GM12801 (cell line): ENCODE measurements around the gene PTPRH.

ENCODE experiments used
- TF ChIP-seq, protein P1 (sequence below): IDR thresholded peaks from one replicate; pipeline ENCODE4 v1.5.1; 2011; ENCODE audit warnings: control low read depth; ENCODE audit not compliant: insufficient read length; ENCODE audit errors: extremely low read depth

PTPRH gene

DNA sequence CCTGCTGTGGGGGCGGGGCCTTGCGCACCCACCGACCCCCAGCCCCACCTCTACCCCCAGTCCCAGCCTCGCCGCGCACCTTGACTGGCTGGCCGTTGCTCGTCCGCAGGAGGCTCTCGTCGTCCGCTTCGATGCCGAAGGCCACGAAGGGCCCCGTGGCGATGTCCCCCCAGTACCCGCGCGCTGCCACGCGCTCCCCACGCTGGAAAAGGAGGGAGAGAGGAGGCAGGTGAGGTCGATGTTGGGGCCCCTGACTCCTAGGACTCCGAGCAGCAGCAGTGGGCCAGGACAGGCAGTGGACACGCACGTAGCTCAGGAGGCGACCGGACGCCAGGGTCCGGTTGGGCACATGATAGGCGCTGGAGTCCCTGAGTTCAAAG, 48.3 kb downstream of the PTPRH start:
- TF ChIP-seq, protein P1, sequence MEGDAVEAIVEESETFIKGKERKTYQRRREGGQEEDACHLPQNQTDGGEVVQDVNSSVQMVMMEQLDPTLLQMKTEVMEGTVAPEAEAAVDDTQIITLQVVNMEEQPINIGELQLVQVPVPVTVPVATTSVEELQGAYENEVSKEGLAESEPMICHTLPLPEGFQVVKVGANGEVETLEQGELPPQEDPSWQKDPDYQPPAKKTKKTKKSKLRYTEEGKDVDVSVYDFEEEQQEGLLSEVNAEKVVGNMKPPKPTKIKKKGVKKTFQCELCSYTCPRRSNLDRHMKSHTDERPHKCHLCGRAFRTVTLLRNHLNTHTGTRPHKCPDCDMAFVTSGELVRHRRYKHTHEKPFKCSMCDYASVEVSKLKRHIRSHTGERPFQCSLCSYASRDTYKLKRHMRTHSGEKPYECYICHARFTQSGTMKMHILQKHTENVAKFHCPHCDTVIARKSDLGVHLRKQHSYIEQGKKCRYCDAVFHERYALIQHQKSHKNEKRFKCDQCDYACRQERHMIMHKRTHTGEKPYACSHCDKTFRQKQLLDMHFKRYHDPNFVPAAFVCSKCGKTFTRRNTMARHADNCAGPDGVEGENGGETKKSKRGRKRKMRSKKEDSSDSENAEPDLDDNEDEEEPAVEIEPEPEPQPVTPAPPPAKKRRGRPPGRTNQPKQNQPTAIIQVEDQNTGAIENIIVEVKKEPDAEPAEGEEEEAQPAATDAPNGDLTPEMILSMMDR: no peak

GRCh38 chr19:55160128-55160985, 48.9 kb downstream of the PTPRH start:
- TF ChIP-seq, protein P1: no peak

GRCh38 chr19:55158848-55159749, 50.2 kb downstream of the PTPRH start:
- TF ChIP-seq, protein P1: no peak

GRCh38 chr19:55158423-55158822, 50.9 kb downstream of the PTPRH start:
- TF ChIP-seq, protein P1: no peak

GRCh38 chr19:55157064-55157908, 52.0 kb downstream of the PTPRH start, which contains the start of gene TNNI3:
TSS of gene TNNI3 (minus strand) at chr19:55157732. CDS start at chr19:55157589, 143 bp downstream.
- TF ChIP-seq, protein P1: no peak

DNA sequence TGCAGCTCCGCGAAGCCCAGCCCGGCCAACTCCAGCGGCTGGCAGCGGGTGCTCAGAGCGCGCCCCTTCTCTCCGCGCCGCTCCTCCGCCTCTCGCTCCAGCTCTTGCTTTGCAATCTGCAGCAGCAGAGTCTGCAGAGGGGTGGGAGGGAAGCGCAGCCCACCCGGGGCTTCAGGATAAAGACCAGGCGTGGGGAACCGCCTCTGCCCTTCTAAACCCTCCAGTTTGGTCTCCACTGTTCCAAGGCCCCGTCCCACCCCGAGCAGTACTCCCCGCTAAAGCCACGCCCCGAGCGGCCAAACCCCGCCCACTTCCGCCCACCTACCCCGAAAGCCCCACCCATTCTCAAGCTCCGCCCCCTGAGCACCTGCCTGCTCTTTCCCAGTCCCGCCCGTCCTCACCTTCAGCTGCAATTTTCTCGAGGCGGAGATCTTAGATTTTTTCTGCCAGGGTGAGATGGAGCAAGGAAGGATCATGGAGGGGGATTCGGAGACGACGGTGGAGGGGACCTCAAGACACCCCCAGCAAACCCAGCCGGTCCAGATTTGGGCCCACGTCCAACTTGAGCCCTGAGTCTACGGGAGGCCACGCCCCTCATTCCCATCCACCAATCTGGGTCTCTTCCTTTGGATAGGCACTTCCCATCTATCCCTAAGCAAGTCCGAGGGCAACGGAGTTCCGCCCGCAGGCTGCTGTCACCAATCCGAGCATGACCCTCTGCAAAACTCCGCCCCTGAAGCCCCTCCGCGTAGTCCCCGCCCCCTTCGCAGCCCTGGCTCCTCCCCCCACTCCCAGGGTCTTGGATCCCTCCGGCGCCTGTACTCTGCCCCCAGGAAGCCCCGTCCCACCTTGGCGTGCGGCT, 52.9 kb downstream of the PTPRH start:
- TF ChIP-seq, protein P1: no peak
